Upper lobe of left lung (tissue), 6 donors: ENCODE data around the gene PLA2G4A. TPM values are rescaled to one million over a fixed set of nuclear protein-coding genes. Genes with fewer than 3 reads are reported as not detected.

Experiments used
- ATAC-seq, 2 donors: fragments of 200-7000 bp; cut with Tn5 transposase; one replicate each; pipeline ENCODE4 v1.9.1; 2022; ENCODE audit warnings: mild to moderate bottlenecking in 2 of 2, moderate library complexity in 2 of 2; ENCODE audit not compliant: low FRiP score in 2 of 2
- DNase-seq, 2 donors: peaks; one replicate each; pipeline ENCODE4 v3.0.0-alpha.2; 2019 to 2020
- H3K27ac ChIP-seq, 4 donors: fragments of 200-600 bp; sonication (generic); one replicate each; pipeline ENCODE4 v1.5.1; 2016 to 2019
- H3K27me3 ChIP-seq, 4 donors: fragments of 200-600 bp; sonication (generic); one replicate each; pipeline ENCODE4 v1.5.1; 2017 to 2019
- H3K36me3 ChIP-seq, 4 donors: fragments of 200-600 bp; sonication (generic); one replicate each; pipeline ENCODE4 v1.5.1; 2016 to 2019
- H3K4me1 ChIP-seq, 4 donors: fragments of 200-600 bp; sonication (generic); one replicate each; pipeline ENCODE4 v1.5.1; 2018 to 2019
- H3K4me3 ChIP-seq, 4 donors: fragments of 200-600 bp; sonication (generic); one replicate each; pipeline ENCODE4 v1.5.1; 2017 to 2019; ENCODE audit warnings: mild to moderate bottlenecking in 2 of 4, moderate library complexity in 1 of 4
- H3K9me3 ChIP-seq, 4 donors: fragments of 200-600 bp; sonication (generic); one replicate each; pipeline ENCODE4 v1.5.1; 2018 to 2019
- EP300 ChIP-seq, 4 donors: sonication (generic); formaldehyde crosslinking; IDR thresholded peaks; one replicate each; pipeline ENCODE4 v1.5.1; 2017; ENCODE audit warnings: antibody characterized with exemption in 4 of 4, control low read depth in 2 of 4
- POLR2A ChIP-seq, 4 donors: fragments of 450-650 bp; IDR thresholded peaks; one replicate each; pipeline ENCODE4 v1.5.1; 2016 to 2017; ENCODE audit warnings: antibody characterized with exemption in 4 of 4, mild to moderate bottlenecking in 2 of 4
- POLR2AphosphoS5 ChIP-seq, 2 donors: sonication (generic); formaldehyde crosslinking; IDR thresholded peaks; one replicate each; pipeline ENCODE4 v1.5.1; 2017; ENCODE audit warnings: antibody characterized with exemption in 2 of 2
- WGBS, 2 donors: methylation state at CpG; one replicate each; pipeline ENCODE4 v1.1.5; 2017 to 2018; 5-methylcytosine and 5-hydroxymethylcytosine counted together
- total RNA-seq, 6 donors: library from RNA; depleted of rRNA in 4 of 6; stranded (reverse); fragments of >200 nt in 4 of 6; gene quantifications; one replicate each; pipeline versions ENCODE4 v1.1.0 to v1.2.1, GENCODE V29; 2016 to 2021
- TF ChIP-seq, protein P1 (sequence below), 6 experiments: fragments of 450-650 bp in 4 of 6; fragments of 200-600 bp in 2 of 6; sonication (generic) in 2 of 6; IDR thresholded peaks; one replicate each; pipeline ENCODE4 v1.5.1; 2016 to 2019; ENCODE audit warnings: antibody characterized with exemption in 6 of 6
- donor health status: DM: no; HTN: no; CAD: no; lungs with moderate emphysema.
- donor health status: DM: no; HTN: yes; CAD: no; lungs with severe emphysema.

The PLA2G4A gene
- total RNA-seq, 6 donors from 2014 or later: 2.1 to 11.8 (median 7.5) TPM

DNA sequence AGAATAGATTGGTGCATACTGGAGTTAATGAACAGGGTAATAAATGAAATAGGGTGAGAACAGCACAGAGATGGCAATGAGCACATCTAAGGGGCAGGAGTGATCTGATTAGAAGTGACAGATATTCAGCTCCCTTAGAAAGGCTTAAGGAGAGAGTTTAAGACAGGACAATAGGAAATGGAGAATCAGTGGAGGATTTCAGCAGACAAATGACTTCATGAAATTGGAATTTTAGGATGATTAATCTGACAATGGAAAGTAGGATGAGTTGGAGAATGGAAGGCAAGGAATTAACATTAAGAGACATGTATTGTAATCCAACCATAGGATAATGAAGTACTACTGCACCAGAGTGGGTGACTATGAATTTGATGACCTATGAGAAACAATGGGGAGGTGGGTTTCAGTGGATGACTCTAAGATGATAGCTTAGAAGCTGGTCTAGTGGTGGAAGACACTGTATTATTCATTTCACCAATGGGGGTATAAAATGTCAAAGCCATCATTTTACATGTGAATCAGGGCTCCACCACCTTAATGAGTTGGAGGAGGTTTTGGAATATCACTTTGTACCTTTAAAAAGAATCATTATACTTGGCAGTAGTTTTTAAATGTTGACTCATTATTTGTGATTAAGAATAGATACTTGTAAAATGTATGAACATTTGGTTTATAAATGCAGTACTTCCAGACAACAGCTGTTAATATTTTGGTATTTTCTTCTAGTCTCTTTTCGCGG lies 139.1 kb downstream of the PLA2G4A start:
- ATAC-seq (no peak), DNase-seq (no peak)
- Histone ChIP-seq H3K9me3 (peaks cover 0 to 4% (median 0%) of the 10 kb centered on the region in 4 donors), H3K27me3 (no peaks in the 10 kb centered on the region), H3K27ac (no peak overlapping the region), H3K36me3 (no peaks in the 10 kb centered on the region), H3K4me3 (no peak overlapping the region), H3K4me1 (no peaks in the 10 kb centered on the region)
- no peak for TF ChIP-seq EP300 (IDR thresholded peaks at IDR 0.05)
- TF ChIP-seq, protein P1, sequence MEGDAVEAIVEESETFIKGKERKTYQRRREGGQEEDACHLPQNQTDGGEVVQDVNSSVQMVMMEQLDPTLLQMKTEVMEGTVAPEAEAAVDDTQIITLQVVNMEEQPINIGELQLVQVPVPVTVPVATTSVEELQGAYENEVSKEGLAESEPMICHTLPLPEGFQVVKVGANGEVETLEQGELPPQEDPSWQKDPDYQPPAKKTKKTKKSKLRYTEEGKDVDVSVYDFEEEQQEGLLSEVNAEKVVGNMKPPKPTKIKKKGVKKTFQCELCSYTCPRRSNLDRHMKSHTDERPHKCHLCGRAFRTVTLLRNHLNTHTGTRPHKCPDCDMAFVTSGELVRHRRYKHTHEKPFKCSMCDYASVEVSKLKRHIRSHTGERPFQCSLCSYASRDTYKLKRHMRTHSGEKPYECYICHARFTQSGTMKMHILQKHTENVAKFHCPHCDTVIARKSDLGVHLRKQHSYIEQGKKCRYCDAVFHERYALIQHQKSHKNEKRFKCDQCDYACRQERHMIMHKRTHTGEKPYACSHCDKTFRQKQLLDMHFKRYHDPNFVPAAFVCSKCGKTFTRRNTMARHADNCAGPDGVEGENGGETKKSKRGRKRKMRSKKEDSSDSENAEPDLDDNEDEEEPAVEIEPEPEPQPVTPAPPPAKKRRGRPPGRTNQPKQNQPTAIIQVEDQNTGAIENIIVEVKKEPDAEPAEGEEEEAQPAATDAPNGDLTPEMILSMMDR (IDR thresholded peaks at IDR 0.05): no peak
- TF ChIP-seq POLR2A (IDR thresholded peaks at IDR 0.05): no peak
- TF ChIP-seq POLR2AphosphoS5 (IDR thresholded peaks at IDR 0.05): no peak
- WGBS, 2 donors: 95 to 99% methylated on average over 2 of the region's 2 CpGs

DNA sequence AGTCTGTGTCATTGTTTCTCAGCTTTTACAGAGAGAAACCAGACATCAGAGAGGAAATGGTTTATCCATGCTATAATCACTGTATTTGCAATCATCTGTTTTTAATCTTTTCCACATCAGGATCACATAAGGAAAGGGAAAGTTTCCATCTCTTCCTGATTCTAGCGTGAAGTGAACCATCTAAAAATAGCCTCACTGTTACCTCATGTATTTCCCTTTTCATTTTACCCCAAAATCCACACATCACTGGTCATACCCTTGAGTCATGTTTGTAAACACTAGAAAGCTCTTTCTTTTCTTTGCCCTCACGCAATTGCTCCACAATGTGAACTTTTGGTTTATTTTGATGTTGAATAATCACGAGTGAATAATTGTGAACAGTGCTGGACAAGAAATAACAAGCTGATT lies 146.0 kb downstream of the PLA2G4A start:
- Histone ChIP-seq H3K9me3 (peaks cover 0 to 4% (median 0%) of the 10 kb centered on the region in 4 donors), H3K27ac (no peak overlapping the region), H3K27me3 (no peaks in the 10 kb centered on the region), H3K4me1 (peaks cover 0 to 5% (median 0%) of the 10 kb centered on the region in 4 donors), H3K4me3 (no peak overlapping the region), H3K36me3 (no peaks in the 10 kb centered on the region)
- DNase-seq (no peak), ATAC-seq (peak in 1 of 2 donors; percentile 91)
- 13 to 15% methylated on average over 3 of the region's 3 CpGs for WGBS, 2 donors
- TF ChIP-seq POLR2AphosphoS5 (IDR thresholded peaks at IDR 0.05): peak in 1 of 2 donors; percentile 22
- TF ChIP-seq, protein P1 (IDR thresholded peaks at IDR 0.05): no peak
- TF ChIP-seq EP300 (IDR thresholded peaks at IDR 0.05): peak in 1 of 4 donors; percentile 64

DNA sequence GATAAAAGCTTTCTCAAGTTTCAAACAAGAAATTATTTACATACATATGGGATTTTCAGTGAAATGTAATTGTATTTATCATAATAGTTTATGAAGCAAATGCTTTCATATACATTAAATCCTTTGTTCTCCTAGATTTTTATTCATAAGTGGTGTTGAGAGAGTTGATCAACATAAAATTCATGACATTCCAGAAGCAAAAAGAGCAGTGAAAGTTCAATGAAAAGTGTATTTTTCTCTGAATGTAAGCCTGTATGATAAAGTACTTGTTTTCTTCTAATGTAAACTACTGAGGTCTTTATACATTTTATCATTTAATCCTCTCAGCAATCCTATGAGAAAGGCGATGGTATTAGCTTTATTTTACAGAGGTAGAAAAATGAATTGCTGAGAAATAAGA lies 146.5 kb downstream of the PLA2G4A start:
- Histone ChIP-seq H3K27ac (no peak overlapping the region), H3K4me3 (no peak overlapping the region), H3K9me3 (peaks cover 0 to 4% (median 0%) of the 10 kb centered on the region in 4 donors), H3K36me3 (no peaks in the 10 kb centered on the region), H3K27me3 (no peaks in the 10 kb centered on the region), H3K4me1 (peaks cover 0 to 5% (median 0%) of the 10 kb centered on the region in 4 donors)
- TF ChIP-seq, protein P1 (IDR thresholded peaks at IDR 0.05): no peak
- no peak for TF ChIP-seq POLR2AphosphoS5 (IDR thresholded peaks at IDR 0.05)
- TF ChIP-seq EP300 (IDR thresholded peaks at IDR 0.05): no peak
- no peak for TF ChIP-seq POLR2A (IDR thresholded peaks at IDR 0.05)
- DNase-seq: no peak
- WGBS, 2 donors: 56 to 57% methylated on average over 1 of the region's 1 CpG
- no peak for ATAC-seq

DNA sequence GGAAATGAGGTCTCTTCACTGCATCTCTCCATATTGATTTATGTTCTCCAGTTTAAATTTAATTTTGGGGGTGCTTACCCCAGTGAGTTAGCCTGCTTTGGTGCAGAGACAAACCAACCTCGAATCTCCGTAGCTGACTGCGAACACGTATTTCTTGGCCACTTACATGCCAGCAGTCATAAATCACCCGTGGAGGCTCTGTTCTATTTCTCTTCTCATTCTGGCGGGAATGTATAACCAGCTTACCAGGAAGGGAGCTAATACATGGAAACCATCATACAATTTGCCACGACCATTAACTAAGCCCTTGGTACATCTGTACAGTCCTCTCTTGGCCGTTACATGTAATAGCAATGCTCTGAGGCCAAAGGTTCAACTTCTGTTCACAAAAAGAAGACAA lies 148.0 kb downstream of the PLA2G4A start:
- WGBS, 2 donors: 86 to 90% methylated on average over 8 of the region's 8 CpGs
- ATAC-seq: no peak
- H3K4me1 ChIP-seq: peaks cover 0 to 5% (median 0%) of the 10 kb centered on the region in 4 donors
- H3K9me3 ChIP-seq: no peaks in the 10 kb centered on the region
- TF ChIP-seq, protein P1 (IDR thresholded peaks at IDR 0.05): no peak
- no peak for TF ChIP-seq POLR2A (IDR thresholded peaks at IDR 0.05)
- TF ChIP-seq POLR2AphosphoS5 (IDR thresholded peaks at IDR 0.05): no peak
- no peak for TF ChIP-seq EP300 (IDR thresholded peaks at IDR 0.05)
- no peak for DNase-seq
- H3K27me3 ChIP-seq: no peaks in the 10 kb centered on the region
- H3K4me3 ChIP-seq: no peak overlapping the region
- H3K27ac ChIP-seq: no peak overlapping the region
- H3K36me3 ChIP-seq: no peaks in the 10 kb centered on the region
